GM21515 (cell line): Measurements from ENCODE around the gene SMYD5.
A peak's percentile ranks its signal among the peaks of the same experiment; 100 is the strongest.
"Not testable (repeated sequence)": the region's sequence is repeated elsewhere in the genome, so short reads cannot be mapped to it uniquely, and the experiment has no call there.

Experiments
- ATAC-seq: cut with Tn5 transposase; IDR thresholded peaks from one replicate; pipeline ENCODE4 v1.9.1; 2021; ENCODE audit not compliant: unreplicated experiment

SMYD5 gene

GRCh38 chr2:73214120-73215035, at the start of gene SMYD5:
Gene SMYD5, plus strand, starts transcription at chr2:73214245. Its CDS starts 22 bp downstream, at chr2:73214267.
- peak; percentile 88 for ATAC-seq

GRCh38 chr2:73165978-73166377, 48.1 kb upstream of the SMYD5 start:
- ATAC-seq: not testable (repeated sequence)

DNA sequence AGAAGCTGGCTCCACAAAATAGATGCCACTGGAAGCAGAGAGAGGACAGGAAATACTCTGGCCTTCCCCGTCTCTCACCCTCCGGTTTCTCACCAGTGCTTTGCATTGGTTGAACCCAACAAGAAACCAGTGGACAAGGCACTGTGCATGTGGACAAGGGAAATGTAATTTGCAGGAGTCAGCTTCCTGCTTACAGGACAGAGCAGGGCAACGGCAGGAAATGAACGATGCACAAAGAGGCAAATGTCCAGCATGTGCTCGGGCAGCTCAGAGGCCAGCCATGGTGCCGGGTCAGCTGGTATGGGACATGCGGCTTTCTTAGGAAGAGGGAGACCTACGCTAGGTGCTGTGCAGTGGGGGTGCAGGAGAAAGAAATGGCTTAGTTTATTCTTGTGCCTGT, 47.2 kb upstream of the SMYD5 start:
- not testable (repeated sequence) for ATAC-seq

DNA sequence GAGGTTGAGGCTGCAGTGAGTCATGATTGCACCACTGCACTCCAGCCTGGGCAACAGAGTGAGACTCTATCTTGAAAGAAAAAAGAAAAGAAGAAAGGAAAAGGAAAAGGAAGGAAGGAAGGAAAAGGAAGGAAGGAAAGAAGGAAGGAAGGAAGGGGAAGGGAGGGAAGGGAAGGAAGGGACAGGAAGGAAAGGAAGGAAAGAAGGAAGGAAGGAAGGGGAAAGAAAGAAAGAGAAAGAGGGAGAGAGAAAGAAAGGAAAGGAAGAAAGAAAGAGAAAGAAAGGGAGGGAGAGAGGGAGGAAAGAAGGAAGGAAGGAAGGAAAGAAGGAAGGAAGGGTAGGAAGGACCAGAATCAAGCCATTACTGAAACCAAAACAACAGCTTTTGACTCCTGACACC, 45.7 kb upstream of the SMYD5 start:
- not testable (repeated sequence) for ATAC-seq

DNA sequence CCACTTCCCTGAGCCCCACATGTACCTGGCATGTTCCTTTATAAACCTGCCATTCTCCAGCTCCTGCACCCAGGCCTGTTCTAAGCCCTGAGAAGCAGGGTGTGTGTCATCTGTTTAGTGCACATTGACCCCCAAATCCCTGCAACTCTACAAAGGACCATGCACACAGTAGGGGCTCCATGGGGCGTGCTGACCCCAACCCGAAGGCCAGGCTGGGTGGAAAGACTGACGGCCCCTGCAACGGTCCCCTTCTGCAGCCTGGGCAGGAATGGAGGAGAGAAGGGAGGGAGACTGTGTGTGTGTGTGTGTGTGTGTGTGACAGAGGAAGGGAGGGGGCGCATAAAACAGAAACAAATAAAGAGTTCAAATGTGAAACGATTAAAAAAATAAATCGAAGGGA, 43.7 kb upstream of the SMYD5 start:
- ATAC-seq: not testable (repeated sequence)

GRCh38 chr2:73172963-73173362, 41.1 kb upstream of the SMYD5 start:
- ATAC-seq: peak; percentile 43

- no peak for ATAC-seq
Measured at GRCh38 chr2:73173781-73174180, 40.3 kb upstream of the SMYD5 start.

GRCh38 chr2:73174244-73174643, 39.8 kb upstream of the SMYD5 start:
- no peak for ATAC-seq

GRCh38 chr2:73174941-73175662, 38.9 kb upstream of the SMYD5 start:
- no peak for ATAC-seq

- no peak for ATAC-seq
Measured at GRCh38 chr2:73175663-73176204, 38.3 kb upstream of the SMYD5 start.

- ATAC-seq: no peak
Measured at GRCh38 chr2:73176205-73176880, 37.7 kb upstream of the SMYD5 start.

DNA sequence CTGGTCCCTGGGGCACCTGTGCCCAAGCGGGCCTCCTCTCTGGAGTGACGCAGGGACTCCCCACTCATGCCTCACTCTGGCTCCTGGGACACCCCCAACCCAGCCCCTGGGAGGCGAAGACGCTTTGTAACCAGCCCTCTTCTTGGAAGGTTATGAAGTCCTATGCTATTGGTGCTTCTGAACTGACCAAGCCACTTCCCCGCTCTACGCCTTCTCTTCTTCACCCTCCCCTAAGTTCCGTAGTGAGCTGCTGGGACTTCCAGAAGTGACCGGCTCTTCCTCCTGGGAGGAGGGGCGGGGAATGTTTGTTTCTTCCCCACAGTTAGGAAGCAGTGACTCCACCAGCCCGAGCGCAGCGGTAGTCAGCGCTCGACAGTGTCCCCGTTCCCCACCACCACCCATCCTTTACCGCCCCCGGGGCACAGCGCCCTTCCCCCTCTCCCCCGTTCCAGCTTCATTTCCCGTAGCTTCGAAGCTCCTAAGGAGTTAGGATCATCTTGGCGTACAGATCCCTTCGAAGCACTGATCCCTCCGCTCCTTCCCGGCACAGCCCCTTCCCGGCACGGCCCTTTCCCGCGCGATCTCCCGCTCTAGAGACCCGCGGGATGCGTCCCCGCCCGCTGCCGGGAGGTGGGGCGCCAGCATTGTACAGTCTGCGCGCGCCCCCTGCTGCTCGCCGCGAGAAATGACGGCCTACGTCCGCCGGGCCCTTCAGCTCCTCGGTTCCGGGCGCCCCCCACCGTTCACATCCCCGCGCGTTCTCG, 37.0 kb upstream of the SMYD5 start:
- peak; percentile 92 for ATAC-seq

GRCh38 chr2:73177645-73178255, 36.3 kb upstream of the SMYD5 start:
- no peak for ATAC-seq

GRCh38 chr2:73185965-73186364, 28.1 kb upstream of the SMYD5 start:
- no peak for ATAC-seq

DNA sequence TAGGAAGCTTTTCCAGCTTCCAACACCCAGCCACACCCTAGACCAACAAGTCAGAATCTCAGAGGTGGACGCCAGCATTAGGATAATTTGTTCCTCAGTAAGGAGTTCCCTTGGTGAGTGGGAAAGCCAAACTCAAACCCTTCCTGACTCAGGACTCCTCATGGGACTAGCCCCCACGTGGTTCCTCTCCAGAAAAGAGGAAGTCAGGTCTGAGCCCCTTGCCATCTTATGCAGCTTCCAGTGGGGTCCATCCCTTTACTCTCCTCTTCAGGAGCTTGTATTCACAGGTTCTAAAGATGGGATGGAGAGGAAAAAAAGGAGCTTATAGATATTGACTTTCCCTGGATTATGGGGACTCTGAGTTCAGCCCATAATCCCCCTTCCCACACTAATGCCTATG, 26.5 kb upstream of the SMYD5 start:
- no peak for ATAC-seq

DNA sequence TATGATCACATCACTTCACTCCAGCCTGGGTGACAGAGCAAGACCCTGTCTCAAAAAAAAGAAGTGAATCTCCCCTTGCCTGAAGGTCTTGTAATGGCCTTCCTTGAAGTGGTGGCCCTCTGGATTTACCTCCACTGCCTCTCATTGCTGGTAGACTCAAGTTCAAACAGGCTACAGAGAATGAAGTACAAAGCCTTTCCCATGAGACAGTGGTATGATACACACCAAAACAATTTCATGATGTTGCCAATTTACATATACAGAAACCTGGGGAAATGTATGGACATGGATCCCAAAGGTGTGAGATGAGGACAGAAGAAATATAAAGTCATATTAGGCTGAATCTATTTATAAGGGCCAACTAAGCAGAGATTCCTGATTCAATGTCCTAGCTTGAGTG, 16.5 kb upstream of the SMYD5 start:
- no peak for ATAC-seq

GRCh38 chr2:73200281-73200680, 13.8 kb upstream of the SMYD5 start:
- not testable (repeated sequence) for ATAC-seq

DNA sequence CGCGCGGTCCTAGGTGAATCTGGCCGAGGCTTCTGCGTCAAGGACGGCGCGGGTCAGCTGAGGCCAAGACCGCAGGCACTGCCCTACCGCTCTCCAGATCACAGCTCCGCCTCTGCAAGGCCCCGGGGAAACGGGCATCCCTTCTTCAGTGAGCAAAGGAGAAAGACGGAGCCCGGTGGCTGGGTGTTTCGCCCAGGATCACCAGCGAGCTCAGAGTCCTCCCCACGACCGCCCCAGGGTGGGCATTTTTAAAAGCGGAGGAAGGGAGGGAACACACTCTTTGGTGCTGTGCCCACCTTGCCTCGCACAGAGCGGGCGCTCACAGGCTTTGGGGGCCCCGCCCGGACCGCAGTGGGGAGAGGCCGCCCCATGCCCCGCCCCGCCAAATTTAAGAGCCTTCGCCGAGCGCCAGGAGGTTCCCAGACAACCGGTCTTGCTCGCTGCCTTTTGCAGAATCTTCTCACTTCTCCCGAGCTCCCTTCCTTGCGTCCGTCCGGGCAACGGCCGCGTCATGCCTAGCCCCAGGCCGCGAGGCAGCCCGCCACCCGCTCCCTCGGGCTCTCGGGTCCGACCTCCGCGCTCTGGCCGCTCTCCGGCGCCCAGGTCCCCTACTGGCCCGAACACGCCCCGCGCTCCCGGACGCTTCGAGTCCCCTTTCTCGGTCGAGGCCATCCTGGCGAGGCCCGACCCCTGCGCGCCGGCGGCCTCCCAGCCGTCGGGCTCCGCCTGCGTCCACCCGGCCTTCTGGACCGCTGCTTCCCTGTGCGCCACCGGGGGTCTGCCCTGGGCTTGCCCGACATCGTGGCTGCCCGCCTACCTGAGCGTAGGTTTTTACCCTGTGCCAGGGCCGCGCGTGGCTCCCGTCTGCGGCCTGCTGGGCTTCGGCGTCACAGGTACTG, 11.6 kb upstream of the SMYD5 start, which contains the start of gene NOTO:
Gene NOTO (plus strand): TSS at position 419 of the 899 bp plus-strand sequence. CDS start 93 bp downstream, at position 512.
- ATAC-seq: no peak
